Measurements from ENCODE around the gene TMEM143.
"Not testable (repeated sequence)": the region's sequence is repeated elsewhere in the genome, so short reads cannot be mapped to it uniquely, and the experiment has no call there.

TMEM143 gene

DNA sequence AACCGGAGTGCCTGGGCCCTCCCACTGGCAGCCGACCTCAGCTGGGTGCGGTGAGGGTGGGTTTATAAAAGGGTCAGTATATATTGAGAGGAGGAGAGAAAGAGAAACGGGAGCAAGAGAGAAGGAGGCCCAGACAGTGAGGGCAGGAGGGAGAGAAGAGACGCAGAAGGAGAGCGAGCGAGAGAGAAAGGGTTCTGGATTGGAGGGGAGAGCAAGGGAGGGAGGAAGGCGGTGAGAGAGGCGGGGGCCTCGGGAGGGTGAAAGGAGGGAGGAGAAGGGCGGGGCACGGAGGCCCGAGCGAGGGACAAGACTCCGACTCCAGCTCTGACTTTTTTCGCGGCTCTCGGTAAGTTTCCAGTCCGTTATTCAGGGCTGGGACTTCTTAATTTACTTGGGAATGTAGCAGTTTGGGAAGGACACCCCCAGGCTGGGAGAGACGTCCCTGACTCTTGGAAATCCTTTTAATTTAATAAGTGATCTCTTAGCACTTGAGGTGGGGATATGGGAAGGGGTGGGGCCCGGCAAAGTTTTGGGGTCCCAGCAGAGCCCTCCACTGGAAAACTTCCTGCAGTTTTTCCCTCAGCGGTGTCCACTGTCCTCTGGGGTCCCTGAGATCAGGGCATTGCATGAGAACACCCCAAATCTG is 38.4 kb downstream of the TMEM143 start, which contains the start of gene EMP3:
Gene EMP3, plus strand, starts transcription at position 288 of the 646 bp plus-strand sequence. CDS start 1,293 bp downstream, outside the sequence.
- POLR2A ChIA-PET: interaction anchor here (0.8 to 2.0 kb wide), 5 partner anchors 9 to 294 kb away, joined by 3 to 15 read pairs (median 3); partner anchors contain the start of gene SPHK2
- DNase-seq (ENCODE audit: low read depth, low spot score): peak; percentile 65
- TF ChIP-seq, protein P1, sequence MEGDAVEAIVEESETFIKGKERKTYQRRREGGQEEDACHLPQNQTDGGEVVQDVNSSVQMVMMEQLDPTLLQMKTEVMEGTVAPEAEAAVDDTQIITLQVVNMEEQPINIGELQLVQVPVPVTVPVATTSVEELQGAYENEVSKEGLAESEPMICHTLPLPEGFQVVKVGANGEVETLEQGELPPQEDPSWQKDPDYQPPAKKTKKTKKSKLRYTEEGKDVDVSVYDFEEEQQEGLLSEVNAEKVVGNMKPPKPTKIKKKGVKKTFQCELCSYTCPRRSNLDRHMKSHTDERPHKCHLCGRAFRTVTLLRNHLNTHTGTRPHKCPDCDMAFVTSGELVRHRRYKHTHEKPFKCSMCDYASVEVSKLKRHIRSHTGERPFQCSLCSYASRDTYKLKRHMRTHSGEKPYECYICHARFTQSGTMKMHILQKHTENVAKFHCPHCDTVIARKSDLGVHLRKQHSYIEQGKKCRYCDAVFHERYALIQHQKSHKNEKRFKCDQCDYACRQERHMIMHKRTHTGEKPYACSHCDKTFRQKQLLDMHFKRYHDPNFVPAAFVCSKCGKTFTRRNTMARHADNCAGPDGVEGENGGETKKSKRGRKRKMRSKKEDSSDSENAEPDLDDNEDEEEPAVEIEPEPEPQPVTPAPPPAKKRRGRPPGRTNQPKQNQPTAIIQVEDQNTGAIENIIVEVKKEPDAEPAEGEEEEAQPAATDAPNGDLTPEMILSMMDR (IDR thresholded peaks at IDR 0.05; ENCODE audit: insufficient read depth, low read length, missing control alignments): no peak
- peak within 1 kb of the TSS; percentile 79 for H3K4me3 ChIP-seq (ENCODE audit: low read depth, low read length)
- CTCF ChIA-PET: interaction anchor here (1.1 to 9.6 kb wide), 3 partner anchors 8 to 259 kb away, joined by 3 to 213 read pairs (median 5); no protein-coding TSS in a partner anchor

DNA sequence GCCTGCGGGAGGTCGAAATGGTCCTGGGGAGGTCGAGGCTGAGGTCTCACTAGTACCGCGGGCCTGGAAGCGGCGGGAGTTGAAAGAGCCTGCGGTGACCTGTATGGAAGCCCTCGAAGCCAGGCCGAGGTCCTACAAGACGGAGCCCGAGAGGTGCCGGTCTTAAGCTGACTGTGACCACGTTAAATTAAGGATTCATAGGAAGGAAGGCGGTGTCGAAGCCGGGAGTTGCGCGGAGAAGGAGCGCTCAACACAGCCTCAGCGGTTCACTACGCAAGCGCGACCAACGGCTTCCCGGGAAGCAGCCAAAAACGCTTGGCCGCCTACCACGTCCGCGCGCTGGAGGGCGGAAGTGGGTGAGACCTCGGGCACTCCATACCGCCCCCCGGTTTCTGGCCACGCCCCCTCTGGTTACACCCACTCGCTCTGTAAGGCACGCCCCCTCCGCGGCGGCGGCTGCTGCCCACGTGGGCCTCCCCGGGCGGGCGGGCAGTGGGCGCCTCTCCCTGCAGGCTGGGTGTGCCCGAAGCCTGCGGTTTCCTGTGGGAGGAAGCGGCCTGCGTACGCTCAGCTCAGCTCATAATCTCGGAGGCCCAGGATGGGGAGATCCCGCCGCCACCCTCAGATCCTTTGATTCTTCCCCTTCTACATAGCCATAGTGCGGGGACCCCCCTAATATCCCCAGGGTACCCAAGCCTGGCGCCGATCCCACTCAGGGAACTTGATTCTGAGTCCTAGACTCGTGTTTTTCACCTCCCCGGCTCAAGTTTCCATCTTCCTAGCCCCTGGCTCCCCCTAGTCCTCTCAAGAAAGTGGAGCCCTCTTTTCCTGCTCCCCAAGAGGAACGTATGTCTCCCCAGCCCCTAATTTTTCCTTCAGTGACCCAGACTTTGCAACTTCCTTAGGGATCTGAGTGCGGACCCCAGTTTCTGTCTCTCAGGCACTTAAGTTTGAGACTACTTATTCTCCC is 41.8 kb downstream of the TMEM143 start:
- ChIA-PET CTCF (interaction anchor here (0.6 to 9.6 kb wide), 16 partner anchors 11 to 267 kb away, joined by 3 to 213 read pairs (median 4); partner anchors contain the start of gene KDELR1), POLR2A (interaction anchor here (0.6 to 1.7 kb wide), 3 partner anchors 8 to 297 kb away, joined by 3 to 15 read pairs (median 4); partner anchors contain the start of genes RPL18 and SPHK2)
- TF ChIP-seq, protein P1 (IDR thresholded peaks at IDR 0.05; ENCODE audit: insufficient read depth, low read length, missing control alignments): no peak
- DNase-seq (ENCODE audit: low read depth, low spot score): peak; percentile 86
- peak overlapping the region; percentile 67 for H3K4me3 ChIP-seq (ENCODE audit: low read depth, low read length)

DNA sequence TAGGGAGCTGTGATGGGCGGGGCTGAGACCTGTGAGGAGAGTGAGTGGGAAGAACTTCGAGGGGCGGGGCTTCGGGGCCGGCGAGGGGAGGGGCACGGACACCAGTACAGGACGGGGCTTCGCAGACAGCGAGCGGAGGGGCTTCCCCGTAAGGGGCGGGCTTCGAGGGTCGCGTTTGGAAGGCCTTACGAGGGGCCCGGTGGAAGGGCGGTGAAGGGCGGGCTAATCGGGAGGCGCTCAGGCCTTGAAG is 42.4 kb downstream of the TMEM143 start:
- ChIA-PET CTCF (interaction anchor here (0.6 to 9.6 kb wide), 14 partner anchors 10 to 268 kb away, joined by 3 to 213 read pairs (median 4); partner anchors contain the start of gene KDELR1), POLR2A (interaction anchor here (1.7 kb wide), 1 partner anchor 12 kb away, joined by 15 read pairs; no protein-coding TSS in a partner anchor)
- TF ChIP-seq, protein P1 (IDR thresholded peaks at IDR 0.05; ENCODE audit: insufficient read depth, low read length, missing control alignments): no peak
- no peak for DNase-seq (ENCODE audit: low read depth, low spot score)
- peak overlapping the region; percentile 67 for H3K4me3 ChIP-seq (ENCODE audit: low read depth, low read length)

DNA sequence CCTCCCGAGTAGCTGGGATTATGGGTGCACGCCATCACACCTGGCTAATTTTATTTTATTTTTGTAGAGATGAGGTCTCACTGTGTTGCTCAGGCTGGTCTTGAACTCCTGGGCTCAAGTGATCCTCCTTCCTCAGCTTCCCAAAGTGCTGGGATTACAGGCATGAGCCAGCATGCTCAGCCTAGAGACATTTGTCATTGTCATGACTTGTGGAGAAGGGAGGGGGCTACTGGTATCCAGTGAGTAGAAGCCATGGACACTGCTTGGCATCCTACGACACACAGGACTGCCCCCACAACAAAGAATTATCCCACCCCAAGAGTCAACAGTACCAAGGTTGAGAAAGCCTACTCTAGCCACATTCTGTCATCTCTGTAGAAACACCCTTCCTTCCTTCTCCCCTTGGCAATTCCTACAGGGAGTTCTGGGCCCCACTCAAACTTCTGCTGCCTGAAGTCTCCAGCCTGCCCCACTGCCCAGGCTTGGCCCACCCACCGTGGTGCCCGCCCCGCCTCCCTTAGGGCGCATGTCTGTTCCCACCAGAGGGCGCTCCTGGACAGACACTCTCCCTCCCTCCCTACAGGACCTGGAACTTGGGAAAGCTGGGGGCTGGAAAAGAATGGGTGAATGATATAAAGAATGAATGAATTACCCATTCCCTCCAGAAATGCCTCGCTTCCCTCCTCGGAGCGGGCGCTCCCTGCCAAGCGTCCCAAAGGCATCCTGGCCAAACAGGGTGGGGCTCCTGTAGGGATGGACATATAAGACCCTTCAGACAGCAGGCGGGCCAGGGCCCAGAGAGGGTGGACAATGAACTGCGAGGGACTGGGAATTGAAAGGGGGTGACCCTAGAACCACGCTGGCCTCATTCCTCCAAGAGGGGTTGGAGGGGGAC is 43.8 kb downstream of the TMEM143 start:
- TF ChIP-seq, protein P1 (IDR thresholded peaks at IDR 0.05; ENCODE audit: insufficient read depth, low read length, missing control alignments): peak; percentile 91
- no peak overlapping the region for H3K4me3 ChIP-seq (ENCODE audit: low read depth, low read length)
- no peak for DNase-seq (ENCODE audit: low read depth, low spot score)
- CTCF ChIA-PET: interaction anchor here (0.6 to 9.6 kb wide), 20 partner anchors 9 to 289 kb away, joined by 3 to 213 read pairs (median 5); partner anchors contain the start of gene KDELR1
- POLR2A ChIA-PET: interaction anchor here (2.5 kb wide), 1 partner anchor 14 kb away, joined by 13 read pairs; no protein-coding TSS in a partner anchor

DNA sequence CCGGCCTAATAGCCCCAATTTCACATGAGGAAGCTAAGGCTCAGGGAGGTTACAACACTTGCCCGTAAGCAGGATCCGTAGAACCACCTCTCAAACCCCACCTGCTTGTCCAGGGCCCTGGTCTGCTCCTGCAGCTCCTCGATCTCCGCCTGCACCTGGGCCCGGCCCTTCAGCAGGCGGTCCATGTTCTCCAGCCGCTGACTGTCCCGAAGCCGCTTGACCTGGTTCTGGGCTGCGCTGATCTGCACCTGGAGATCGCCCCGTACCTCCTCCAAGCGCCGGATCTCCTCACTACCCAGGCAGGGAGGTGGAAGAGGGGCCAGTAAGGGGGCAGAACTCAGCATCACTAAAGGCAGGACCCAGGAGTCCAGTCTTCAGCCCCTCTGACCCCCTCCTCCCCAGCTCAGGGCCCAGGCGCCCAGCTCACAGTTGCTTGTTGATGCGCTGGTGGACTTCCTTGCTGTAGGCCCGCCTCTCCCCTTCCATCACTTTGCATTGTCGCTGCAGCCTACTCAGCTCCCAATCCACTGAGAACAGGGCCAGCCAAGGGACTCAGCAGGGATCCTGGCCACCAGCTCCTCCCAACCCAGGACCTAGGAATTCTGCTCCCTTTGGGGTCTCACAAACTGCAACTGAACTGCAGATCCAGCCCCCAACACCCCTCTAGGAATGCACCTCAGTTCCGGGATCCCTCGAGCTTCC is 45.3 kb downstream of the TMEM143 start:
- CTCF ChIA-PET: interaction anchor here (0.8 to 9.6 kb wide), 20 partner anchors 9 to 290 kb away, joined by 3 to 213 read pairs (median 4); partner anchors contain the start of genes KDELR1 and ZNF114
- no peak for DNase-seq (ENCODE audit: low read depth, low spot score)
- H3K4me3 ChIP-seq (ENCODE audit: low read depth, low read length): no peak overlapping the region
- TF ChIP-seq, protein P1 (IDR thresholded peaks at IDR 0.05; ENCODE audit: insufficient read depth, low read length, missing control alignments): no peak
- POLR2A ChIA-PET: interaction anchor here (2.5 kb wide), 1 partner anchor 15 kb away, joined by 13 read pairs; no protein-coding TSS in a partner anchor

DNA sequence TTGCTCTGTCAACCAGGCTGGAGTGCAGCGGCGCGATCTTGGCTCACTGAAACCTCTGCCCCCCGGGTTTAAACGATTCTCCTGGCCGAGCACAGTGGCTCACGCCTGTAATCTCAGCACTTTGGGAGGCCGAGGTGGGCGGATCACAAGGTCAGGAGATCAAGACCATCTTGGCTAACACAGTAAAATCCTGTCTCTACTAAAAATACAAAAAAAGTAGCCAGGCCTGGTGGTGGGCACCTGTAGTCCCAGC is 46.1 kb downstream of the TMEM143 start:
- H3K4me3 ChIP-seq (ENCODE audit: low read depth, low read length); POLR2A ChIA-PET; DNase-seq (ENCODE audit: low read depth, low spot score): not testable (repeated sequence)
- CTCF ChIA-PET: interaction anchor here (1.0 to 9.6 kb wide), 13 partner anchors 8 to 291 kb away, joined by 3 to 213 read pairs (median 4); partner anchors contain the start of gene ZNF114
